OCI-LY1 (cell line): ENCODE results near the gene MYL3.

Experiments used
- CTCF ChIP-seq: fragments of 200-600 bp; sonication (generic), shearing (Covaris generic); IDR thresholded peaks from 2 replicates; pipeline ENCODE4 v1.5.1; 2017; ENCODE audit warnings: mild to moderate bottlenecking, antibody characterized with exemption, low read length, moderate library complexity, mixed read lengths
- EZH2 ChIP-seq: fragments of 200-600 bp; sonication (generic), shearing (Covaris generic); IDR thresholded peaks from 2 replicates; pipeline ENCODE4 v1.8.0; 2017; ENCODE audit warnings: borderline replicate concordance, mixed run types, mild to moderate bottlenecking, antibody characterized with exemption, low read length, moderate library complexity, mixed read lengths

- TF ChIP-seq EZH2 (no peak), CTCF (no peak)
These were observed 18.8 kb downstream of the MYL3 start for GRCh38 chr3:46844397-46844796.
